Vagina (tissue), 2 donors: ENCODE measurements around the gene STRN4. TPM values are rescaled to one million over a fixed set of nuclear protein-coding genes. Genes with fewer than 3 reads are reported as not detected.

Experiments used
- DNase-seq, 2 donors: peaks; one replicate each; pipeline ENCODE4 v3.0.0-alpha.2; 2017; ENCODE audit errors: extremely low spot score in 2 of 2
- H3K27ac ChIP-seq: fragments of 200-600 bp; sonication (generic); one replicate; pipeline ENCODE4 v1.5.1; 2019
- H3K27me3 ChIP-seq: fragments of 200-600 bp; sonication (generic); one replicate; pipeline ENCODE4 v1.5.1; 2019
- H3K36me3 ChIP-seq, 2 donors: fragments of 200-600 bp; sonication (generic); one replicate each; pipeline ENCODE4 v1.5.1; 2017 to 2019
- H3K4me1 ChIP-seq: fragments of 200-600 bp; sonication (generic); one replicate; pipeline ENCODE4 v1.5.1; 2019
- H3K4me3 ChIP-seq, 2 donors: fragments of 200-600 bp; sonication (generic); 1 replicate in 1 of 2; 2 replicates in 1 of 2; pipeline ENCODE4 v1.5.1; 2016 to 2019
- H3K9me3 ChIP-seq: fragments of 200-600 bp; sonication (generic); one replicate; pipeline ENCODE4 v1.5.1; 2019
- CTCF ChIP-seq, 3 experiments: fragments of 450-650 bp in 2 of 3; fragments of 200-600 bp in 1 of 3; sonication (generic) in 1 of 3; IDR thresholded peaks; one replicate each; pipeline ENCODE4 v1.5.1; 2017 to 2019; ENCODE audit warnings: antibody characterized with exemption in 3 of 3, mild to moderate bottlenecking in 2 of 3, moderate library complexity in 2 of 3
- POLR2A ChIP-seq, 2 donors: fragments of 450-650 bp; IDR thresholded peaks; one replicate each; pipeline ENCODE4 v1.6.1; 2017; ENCODE audit warnings: antibody characterized with exemption in 2 of 2, mild to moderate bottlenecking in 2 of 2, moderate library complexity in 2 of 2
- POLR2AphosphoS5 ChIP-seq, 2 donors: sonication (generic); formaldehyde crosslinking; IDR thresholded peaks; one replicate each; pipeline ENCODE4 v1.9.0; 2017; ENCODE audit warnings: antibody characterized with exemption in 2 of 2, mild to moderate bottlenecking in 2 of 2, low read depth in 1 of 2; ENCODE audit not compliant: insufficient read depth in 1 of 2
- intact Hi-C: fragments of 100-400 bp; cut with DNase I; formaldehyde crosslinking; loops from one replicate; pipeline ENCODE4 v1.15.1; 2023
- total RNA-seq: library from RNA; depleted of rRNA; stranded (reverse); fragments of >200 nt; gene quantifications from one replicate; pipeline ENCODE4 v1.2.3, GENCODE V29; 2016

STRN4 gene
- total RNA-seq, 1 donor from 2014 or later: 85.0 TPM

- intact Hi-C loops: loop anchor here (10.0 kb wide), 1 partner anchor 108 kb away; no protein-coding TSS in a partner anchor
- Histone ChIP-seq H3K36me3 (peaks cover 0 to 74% of the 10 kb centered on the region in 2 donors), H3K27ac (no peak overlapping the region), H3K9me3 (no peaks in the 10 kb centered on the region), H3K4me3 (no peak overlapping the region), H3K27me3 (no peaks in the 10 kb centered on the region), H3K4me1 (peaks cover 9% of the 10 kb centered on the region)
- no peak for TF ChIP-seq POLR2A (IDR thresholded peaks at IDR 0.05)
- no peak for TF ChIP-seq POLR2AphosphoS5 (IDR thresholded peaks at IDR 0.05; ENCODE audit: insufficient read depth in 1 of 2, low read depth in 1 of 2)
- no peak for TF ChIP-seq CTCF (IDR thresholded peaks at IDR 0.05)
- no peak for DNase-seq
Measured at GRCh38 chr19:46723023-46723461, 23.2 kb downstream of the STRN4 start.

GRCh38 chr19:46722421-46723022 lies 23.7 kb downstream of the STRN4 start:
- Histone ChIP-seq H3K36me3 (peaks cover 0 to 69% of the 10 kb centered on the region in 2 donors), H3K27ac (no peak overlapping the region), H3K4me3 (no peak overlapping the region), H3K9me3 (no peaks in the 10 kb centered on the region), H3K4me1 (peaks cover 14% of the 10 kb centered on the region), H3K27me3 (no peaks in the 10 kb centered on the region)
- no peak for DNase-seq
- TF ChIP-seq CTCF (IDR thresholded peaks at IDR 0.05) (no peak), POLR2A (IDR thresholded peaks at IDR 0.05) (no peak), POLR2AphosphoS5 (IDR thresholded peaks at IDR 0.05; ENCODE audit: insufficient read depth in 1 of 2, low read depth in 1 of 2) (no peak)
- intact Hi-C loops: loop anchor here (10.0 kb wide), 1 partner anchor 108 kb away; no protein-coding TSS in a partner anchor

GRCh38 chr19:46722004-46722380 lies 24.3 kb downstream of the STRN4 start:
- peaks cover 0 to 65% of the 10 kb centered on the region in 2 donors for H3K36me3 ChIP-seq
- peaks cover 16% of the 10 kb centered on the region for H3K4me1 ChIP-seq
- TF ChIP-seq POLR2A (IDR thresholded peaks at IDR 0.05) (no peak), POLR2AphosphoS5 (IDR thresholded peaks at IDR 0.05; ENCODE audit: insufficient read depth in 1 of 2, low read depth in 1 of 2) (no peak), CTCF (IDR thresholded peaks at IDR 0.05) (no peak)
- intact Hi-C loops: loop anchor here (10.0 kb wide), 1 partner anchor 107 kb away; no protein-coding TSS in a partner anchor
- H3K9me3 ChIP-seq: no peaks in the 10 kb centered on the region
- H3K4me3 ChIP-seq: no peak overlapping the region
- H3K27ac ChIP-seq: no peak overlapping the region
- DNase-seq: no peak
- H3K27me3 ChIP-seq: no peaks in the 10 kb centered on the region

GRCh38 chr19:46721269-46722003 lies 24.8 kb downstream of the STRN4 start:
- no peaks in the 10 kb centered on the region for H3K27me3 ChIP-seq
- no peaks in the 10 kb centered on the region for H3K9me3 ChIP-seq
- H3K27ac ChIP-seq: no peak overlapping the region
- DNase-seq: no peak
- TF ChIP-seq POLR2AphosphoS5 (IDR thresholded peaks at IDR 0.05; ENCODE audit: insufficient read depth in 1 of 2, low read depth in 1 of 2) (no peak), POLR2A (IDR thresholded peaks at IDR 0.05) (no peak), CTCF (IDR thresholded peaks at IDR 0.05) (no peak)
- no peak overlapping the region for H3K4me3 ChIP-seq
- intact Hi-C loops: loop anchor here (10.0 kb wide), 1 partner anchor 107 kb away; no protein-coding TSS in a partner anchor
- peaks cover 0 to 60% of the 10 kb centered on the region in 2 donors for H3K36me3 ChIP-seq
- peaks cover 16% of the 10 kb centered on the region for H3K4me1 ChIP-seq
